Stimulated activated CD8-positive, alpha-beta memory T cell treated with anti-CD3 and anti-CD28 coated beads, Interleukin-7, amount 100 ng/mL, for 4 hours (primary cell): ENCODE data around the gene GLG1.
"Not testable (repeated sequence)": the region's sequence is repeated elsewhere in the genome, so short reads cannot be mapped to it uniquely, and the experiment has no call there.

ENCODE experiments used
- DNase-seq, 2 donors: peaks; one replicate each; pipeline ENCODE4 v3.0.0-alpha.2; 2020; ENCODE audit warnings: low read depth in 2 of 2

GLG1 gene

GRCh38 chr16:74606521-74607309 lies at the start of gene GLG1:
Gene GLG1 (minus strand): TSS chr16:74607114. CDS start chr16:74607094, 20 bp downstream.
- peak; percentile 74 to 88 for DNase-seq

DNA sequence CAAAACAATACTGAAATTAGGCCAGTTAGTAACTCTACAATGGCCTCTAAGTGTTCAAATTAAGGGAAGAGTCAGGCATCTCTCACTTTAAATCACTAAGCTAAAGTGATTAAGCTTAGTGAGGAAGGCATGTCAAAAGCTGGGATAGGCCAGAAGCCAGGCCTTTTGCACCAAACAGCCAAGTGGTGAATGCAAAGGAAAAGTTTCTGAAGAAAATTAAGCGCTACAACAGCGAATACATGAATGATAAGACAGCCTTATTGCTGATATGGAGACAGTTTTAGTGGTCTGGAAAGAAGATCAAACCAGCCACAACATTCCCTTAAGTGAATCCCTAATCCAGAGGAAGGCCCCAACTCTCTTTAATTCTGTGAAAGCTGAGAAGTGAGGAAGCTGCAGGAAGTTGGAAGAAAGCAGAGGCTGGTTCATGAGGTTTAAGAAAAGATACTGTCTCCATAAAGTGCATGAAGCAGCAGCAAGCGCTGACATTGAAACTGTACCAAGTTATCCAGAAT lies 47.7 kb upstream of the GLG1 start:
- no peak for DNase-seq

GRCh38 chr16:74652883-74653282 lies 46.0 kb upstream of the GLG1 start:
- not testable (repeated sequence) for DNase-seq

GRCh38 chr16:74652249-74652648 lies 45.3 kb upstream of the GLG1 start:
- DNase-seq, result no peak

DNA sequence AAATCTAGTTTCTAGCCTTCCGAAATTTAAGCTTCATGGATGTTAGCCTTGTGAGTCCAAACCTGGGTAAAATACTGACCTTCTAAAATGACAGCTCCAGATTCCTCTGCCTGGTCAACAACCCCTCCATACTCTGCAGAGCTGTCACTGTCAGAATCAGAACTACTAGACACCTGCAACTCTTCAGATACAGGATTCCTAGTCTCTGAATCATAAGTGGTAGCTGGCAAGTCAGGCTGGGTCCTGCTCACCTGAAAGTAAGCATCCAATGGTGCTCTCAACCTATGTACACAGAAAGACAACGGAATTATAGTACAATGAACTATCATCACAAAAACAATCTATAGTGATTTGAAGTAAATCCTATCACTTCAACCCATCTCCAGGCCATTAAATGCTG lies 44.9 kb upstream of the GLG1 start:
- no peak for DNase-seq

GRCh38 chr16:74650966-74651567 lies 44.2 kb upstream of the GLG1 start:
- no peak for DNase-seq

DNA sequence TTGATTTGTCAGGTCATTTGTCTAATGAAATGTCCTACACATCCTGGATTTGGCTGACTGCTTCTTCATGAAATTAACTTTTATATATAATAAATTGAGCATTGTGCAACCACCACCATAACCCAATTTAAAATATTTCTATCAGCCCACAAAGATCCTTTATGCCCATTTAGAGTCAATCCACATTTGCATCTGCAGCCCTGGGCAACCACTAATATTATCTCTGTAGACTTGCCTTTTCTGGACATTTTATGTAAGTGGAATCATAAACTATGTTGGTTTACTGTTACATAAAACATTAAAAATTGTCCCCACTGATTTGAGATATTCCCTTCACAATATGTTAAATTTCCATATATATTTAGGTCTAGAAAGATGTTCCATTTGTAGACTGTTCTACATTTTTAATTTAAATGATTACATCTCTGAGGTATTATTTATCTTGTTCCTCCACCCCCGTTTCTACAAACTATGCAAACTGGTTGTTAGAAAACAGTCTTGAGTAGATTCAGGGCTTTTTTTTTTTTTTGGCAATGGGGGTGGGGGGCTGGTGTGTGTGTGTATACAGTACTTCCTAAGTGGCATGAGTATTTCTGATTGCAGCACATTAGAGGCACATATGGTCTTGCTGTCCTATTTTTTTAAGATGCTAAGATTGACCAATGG lies 43.1 kb upstream of the GLG1 start:
- DNase-seq, result no peak

DNA sequence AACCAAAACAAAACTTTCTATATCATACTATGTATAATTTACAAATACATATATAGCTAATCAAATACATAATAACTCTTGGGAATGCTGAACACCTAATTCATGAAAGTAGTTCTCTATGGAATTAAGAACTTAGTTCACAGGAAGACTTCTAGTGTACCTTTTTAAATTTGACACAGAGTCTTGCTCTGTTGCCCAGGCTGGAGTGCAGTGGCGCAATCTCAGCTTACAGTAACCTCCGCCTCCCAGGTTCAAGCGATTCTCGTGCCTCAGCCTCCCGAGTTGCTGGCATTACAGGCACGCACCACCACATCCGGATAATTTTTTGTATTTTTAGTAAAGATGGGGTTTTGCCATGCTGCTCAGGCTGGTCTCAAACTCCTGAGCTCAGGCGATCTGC lies 35.1 kb upstream of the GLG1 start:
- DNase-seq, result no peak

- no peak for DNase-seq
Measured at GRCh38 chr16:74637742-74638453, 31.0 kb upstream of the GLG1 start.

- no peak for DNase-seq
Measured at GRCh38 chr16:74635303-74635702, 28.4 kb upstream of the GLG1 start.

- no peak for DNase-seq
Measured at GRCh38 chr16:74633686-74634085, 26.8 kb upstream of the GLG1 start.

- no peak for DNase-seq
Measured at GRCh38 chr16:74627506-74628220, 20.7 kb upstream of the GLG1 start.

GRCh38 chr16:74626741-74627416 lies 20.0 kb upstream of the GLG1 start:
- DNase-seq, result no peak

- no peak for DNase-seq
Measured at GRCh38 chr16:74625500-74626350, 18.8 kb upstream of the GLG1 start.

GRCh38 chr16:74623839-74624235 lies 16.9 kb upstream of the GLG1 start:
- no peak for DNase-seq

- DNase-seq, result no peak
Measured at GRCh38 chr16:74623214-74623838, 16.4 kb upstream of the GLG1 start.

GRCh38 chr16:74622005-74622404 lies 15.1 kb upstream of the GLG1 start:
- DNase-seq, result no peak

DNA sequence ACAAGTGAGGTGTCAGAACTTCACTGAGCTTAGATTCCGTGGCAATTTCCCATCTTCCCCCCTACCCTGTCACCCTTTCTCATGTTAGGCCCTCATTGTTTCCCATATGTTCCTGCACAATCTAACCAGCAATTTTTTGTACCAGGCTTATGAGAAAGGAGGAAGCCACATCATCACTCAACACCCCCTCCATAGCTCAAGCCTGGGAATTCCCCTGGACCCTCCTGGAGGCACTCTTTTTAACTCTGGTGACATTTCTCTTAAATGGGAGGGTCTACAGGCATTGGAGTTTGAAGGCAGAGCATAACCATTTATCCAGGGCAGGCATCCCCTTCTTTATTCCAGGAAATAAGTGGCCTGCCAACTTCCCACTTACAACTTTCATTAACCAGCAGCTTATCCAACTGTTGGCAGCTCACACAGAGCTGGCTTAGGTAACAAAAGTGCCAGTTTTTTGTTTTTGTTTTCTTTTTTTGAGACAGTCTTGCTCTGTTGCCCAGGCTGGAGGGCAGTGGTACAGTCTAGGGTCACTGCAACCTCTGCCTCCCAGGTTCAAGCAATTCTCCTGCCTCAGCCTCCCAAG lies 10.4 kb upstream of the GLG1 start:
- no peak for DNase-seq

GRCh38 chr16:74611721-74612120 lies 4.8 kb upstream of the GLG1 start:
- no peak for DNase-seq
